NCI-H2171 treated with DMSO at 0.1 percent for 48 hours (cell line): Measurements from ENCODE around the gene LYL1.
A peak's percentile ranks its signal among the peaks of the same experiment; 100 is the strongest.

Source experiments
- DNase-seq: peaks from one replicate; lab custom pipeline; 2025; lab: John Stamatoyannopoulos, UW

The LYL1 gene

GRCh38 chr19:13092606-13093235, 9.9 kb downstream of the LYL1 start:
- DNase-seq = no peak

DNA sequence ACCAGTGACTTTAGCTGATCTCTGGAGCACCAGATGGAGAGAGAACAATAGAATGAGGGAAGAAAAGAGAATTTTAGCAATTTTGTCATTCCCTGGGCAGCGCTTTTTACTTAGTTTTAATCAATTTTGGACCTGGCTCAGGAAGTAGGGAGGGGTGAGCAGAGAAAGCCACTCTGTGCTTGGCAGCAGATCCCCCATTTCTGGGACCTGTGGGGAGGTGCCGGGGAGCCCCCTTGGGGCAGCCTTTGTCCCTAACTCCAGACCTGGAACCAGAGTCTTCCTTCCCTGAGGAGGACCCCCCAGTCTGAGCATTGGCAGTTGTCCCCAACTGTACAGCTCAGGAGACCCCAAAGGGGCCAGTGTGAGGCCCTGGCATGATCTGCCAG, 10.5 kb downstream of the LYL1 start:
- no peak for DNase-seq

GRCh38 chr19:13091400-13092157, 11.1 kb downstream of the LYL1 start:
- DNase-seq = no peak

- no peak for DNase-seq
Observed at GRCh38 chr19:13090511-13091231, 12.0 kb downstream of the LYL1 start.

DNA sequence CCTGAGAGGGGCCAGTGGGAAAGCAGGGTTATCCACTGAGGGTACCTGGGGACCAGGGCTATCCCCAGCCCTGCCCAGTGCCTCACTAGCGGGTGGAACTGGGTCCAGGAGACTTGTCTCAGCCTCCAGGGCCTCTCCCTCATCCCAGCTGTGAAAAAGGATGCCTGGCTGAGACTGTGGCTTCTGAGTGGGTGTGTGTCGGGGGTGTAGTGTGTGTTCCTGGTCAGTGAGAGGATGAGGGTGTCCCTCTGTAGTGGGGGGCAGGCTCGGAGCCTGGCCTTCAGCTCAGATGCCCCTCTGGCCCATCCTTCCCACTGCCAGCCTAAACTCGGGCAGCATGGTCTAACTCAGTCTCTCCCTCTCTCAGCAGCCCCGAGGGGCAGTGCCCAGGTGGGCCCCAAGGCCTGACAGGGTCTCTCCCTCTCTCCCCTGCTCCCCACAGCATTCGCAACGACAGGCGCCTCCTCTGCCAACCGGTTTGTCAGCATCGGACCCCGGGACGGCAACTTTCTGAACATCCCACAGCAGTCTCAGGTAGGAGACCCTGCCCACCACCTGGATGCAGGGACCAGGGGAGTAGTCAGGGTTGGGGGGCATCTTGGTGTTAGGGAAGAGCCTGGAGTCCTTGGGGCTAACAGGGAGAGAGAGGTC, 12.7 kb downstream of the LYL1 start:
- no peak for DNase-seq

DNA sequence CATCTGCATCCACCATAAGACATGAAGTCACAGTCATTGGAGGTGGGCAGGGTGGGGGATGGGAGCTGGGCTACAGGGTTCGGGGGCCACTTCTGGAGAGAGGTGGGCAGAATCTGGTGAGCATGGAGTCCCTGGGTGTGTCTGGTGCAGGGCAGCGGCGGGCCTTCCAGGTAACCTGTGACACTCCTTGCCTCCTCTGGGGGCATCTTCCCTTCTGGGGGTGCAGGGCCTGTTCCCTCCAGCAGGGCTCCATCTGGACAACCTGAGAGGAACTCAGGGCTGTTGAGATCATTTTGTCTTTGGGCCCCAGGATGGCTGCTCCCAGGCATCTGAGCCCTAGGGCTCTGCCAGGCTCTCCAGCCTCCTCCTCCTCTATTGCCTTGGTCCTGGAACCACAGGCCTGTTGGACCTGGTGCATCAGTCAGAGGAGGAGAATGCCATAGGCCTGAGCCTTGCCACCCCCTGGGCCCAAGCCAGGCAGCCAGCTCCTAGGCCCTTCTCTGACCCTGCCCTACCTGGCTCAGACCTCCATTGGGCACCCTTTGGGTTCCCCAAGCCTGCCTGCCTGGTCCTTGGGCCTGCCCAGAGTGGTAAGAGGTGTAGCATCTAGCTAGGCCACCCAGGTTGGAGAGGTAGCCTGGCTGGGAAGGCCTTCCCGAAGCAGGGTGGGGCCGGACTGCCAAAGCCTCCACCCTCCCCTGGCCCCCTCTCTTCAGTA, 13.4 kb downstream of the LYL1 start:
- DNase-seq = peak; percentile 19

GRCh38 chr19:13087795-13088537, 14.7 kb downstream of the LYL1 start:
- DNase-seq = no peak

DNA sequence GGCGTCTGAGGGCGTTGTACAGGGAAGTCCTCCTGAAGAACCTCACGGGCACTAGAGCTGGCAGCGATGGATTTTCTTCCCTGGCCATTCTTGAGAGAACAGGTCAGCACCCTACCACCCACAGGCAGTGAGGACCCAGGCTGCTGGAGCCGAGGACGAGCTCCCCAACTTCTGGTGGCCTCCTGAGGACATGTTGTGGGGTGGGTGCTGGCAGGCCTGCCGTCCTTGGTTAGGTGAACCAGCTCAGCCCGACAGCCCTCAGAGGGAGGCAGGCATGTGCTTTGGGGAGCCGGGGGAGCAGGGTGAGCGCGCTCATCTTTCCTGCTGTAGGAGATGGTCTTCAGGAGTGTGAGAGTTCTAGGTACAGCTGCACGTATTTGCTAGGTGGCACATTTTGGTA, 15.4 kb downstream of the LYL1 start:
- DNase-seq = no peak

GRCh38 chr19:13086341-13086740, 16.3 kb downstream of the LYL1 start:
- DNase-seq = no peak

- no peak for DNase-seq
Observed at GRCh38 chr19:13085666-13086065, 17.0 kb downstream of the LYL1 start.

DNA sequence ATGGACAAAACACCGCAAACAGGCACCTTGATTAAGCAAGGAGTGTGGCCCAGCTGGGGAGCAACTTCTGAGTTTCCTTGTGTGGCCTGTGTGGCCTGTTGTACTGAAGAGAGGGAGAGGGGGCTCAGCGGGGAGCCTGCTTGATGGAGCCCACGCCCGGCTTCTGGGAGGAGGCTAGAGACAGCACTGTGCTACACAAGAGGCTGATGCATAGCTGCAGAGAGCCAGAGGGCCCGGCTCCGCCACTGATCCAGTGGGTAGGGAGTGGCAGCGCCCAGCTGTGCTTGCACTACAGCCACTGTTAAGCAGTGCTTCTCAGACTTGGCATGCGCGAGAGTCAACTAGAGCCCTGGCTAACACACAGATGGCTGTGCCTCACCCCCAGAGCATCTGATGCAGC, 19.0 kb downstream of the LYL1 start:
- DNase-seq = no peak

- DNase-seq = no peak
Observed at GRCh38 chr19:13083008-13083404, 19.7 kb downstream of the LYL1 start.

DNA sequence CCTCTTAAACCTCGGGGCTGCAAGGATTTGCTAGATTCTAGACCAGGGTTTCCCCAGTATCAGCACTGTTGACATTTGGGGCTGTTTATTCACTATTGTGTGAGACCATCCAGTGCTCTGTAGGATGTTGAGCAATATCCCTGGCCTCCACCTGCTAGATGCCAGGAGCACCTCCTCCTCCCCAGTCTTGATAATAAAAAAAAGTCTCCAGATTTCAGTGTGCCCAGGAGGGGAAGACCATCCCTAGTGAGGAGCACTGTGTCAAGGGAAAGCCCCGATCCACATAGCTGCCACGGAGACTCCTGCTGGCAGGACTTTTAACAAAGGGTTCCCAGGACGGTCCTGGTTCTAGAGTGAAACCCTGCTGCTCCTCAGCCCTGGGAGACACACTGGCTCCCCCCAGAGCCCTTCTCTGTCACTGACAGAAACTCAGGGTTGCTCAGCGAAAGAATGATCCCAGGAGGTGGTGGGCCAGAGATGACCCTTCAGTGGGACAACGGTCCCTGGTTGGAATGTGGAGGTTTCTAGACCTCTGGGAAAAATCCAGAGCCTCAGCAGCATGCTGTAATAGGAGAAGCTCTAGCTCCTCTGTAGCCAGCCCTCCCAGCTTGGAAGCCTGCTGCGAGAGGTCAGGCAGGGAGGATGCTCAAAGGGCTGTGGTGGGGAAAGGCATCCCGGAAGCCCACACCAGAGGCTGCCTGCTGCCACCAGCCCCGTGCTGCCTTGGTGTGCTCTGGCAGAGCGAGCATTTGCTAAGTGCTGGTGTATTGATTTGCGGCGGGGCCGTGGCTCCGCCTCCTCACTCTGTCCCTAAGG, 20.3 kb downstream of the LYL1 start:
- peak; percentile 90 for DNase-seq

DNA sequence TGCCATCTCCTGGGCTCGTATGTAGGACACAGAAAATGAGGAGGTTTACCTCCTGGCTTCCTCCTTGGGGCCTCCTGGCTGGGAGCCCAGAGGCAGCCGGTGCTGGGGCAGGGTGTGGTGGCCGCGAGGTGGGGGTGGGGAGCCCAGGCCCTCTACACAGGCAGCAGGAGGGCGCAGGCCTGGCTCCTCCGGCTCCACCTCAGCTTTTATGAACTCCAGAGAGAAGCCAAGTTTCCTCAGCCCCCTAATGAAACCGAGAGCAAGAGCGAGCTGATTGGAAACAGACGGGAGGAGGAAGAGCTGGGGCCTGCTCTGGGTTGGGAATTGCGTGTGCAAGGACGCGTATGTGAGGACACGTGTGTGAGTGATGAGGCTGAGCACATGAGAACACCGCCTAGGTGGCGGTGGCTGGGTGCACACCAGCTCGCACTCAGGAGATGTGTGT, 23.1 kb downstream of the LYL1 start:
- DNase-seq = peak; percentile 89

- peak; percentile 64 for DNase-seq
Observed at GRCh38 chr19:13078897-13079541, 23.6 kb downstream of the LYL1 start.

DNA sequence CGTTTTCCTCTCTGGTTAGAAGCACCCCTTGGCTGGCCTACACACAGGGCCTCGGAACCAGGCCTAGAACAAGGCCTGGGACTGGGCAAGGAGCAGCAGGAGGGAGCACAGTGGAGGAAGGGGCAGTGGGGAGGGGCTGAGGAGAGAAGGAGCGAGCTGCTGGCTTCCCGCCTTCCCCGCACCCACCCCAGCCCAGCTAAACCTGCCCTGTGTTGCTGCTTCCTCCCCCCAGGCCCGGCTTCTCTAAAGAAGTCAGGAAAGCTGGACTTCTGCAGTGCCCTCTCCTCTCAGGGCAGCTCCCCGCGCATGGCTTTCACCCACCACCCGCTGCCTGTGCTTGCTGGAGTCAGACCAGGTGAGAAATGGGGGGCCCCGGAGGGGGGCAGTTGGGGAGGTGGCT, 24.3 kb downstream of the LYL1 start:
- DNase-seq = no peak

GRCh38 chr19:13077240-13077639, 25.4 kb downstream of the LYL1 start:
- peak; percentile 79 for DNase-seq

GRCh38 chr19:13076787-13077186, 25.9 kb downstream of the LYL1 start:
- no peak for DNase-seq

- no peak for DNase-seq
Observed at GRCh38 chr19:13076320-13076719, 26.3 kb downstream of the LYL1 start.

DNA sequence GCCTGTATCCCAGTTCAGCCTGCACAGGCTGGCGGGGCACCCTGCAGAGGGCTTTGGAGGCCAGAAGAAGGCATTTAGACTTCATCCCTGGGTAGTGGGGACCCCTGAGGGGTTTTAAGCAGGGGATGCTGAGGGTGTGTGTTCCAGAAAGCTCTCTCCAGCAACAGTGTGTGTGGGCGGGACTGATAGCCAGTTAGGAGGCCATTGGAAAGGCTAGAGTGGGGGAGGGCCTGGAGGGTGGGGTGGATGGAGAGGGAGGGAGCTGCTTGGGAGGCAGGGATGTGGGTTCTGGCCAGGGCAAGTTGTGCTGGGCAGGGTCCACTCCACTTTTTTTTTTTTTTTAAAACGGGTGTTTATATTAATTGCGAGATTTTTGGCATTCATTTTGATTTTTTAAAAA, 28.3 kb downstream of the LYL1 start:
- DNase-seq = no peak
